Measurements from ENCODE around the gene LAMP1.

DNA sequence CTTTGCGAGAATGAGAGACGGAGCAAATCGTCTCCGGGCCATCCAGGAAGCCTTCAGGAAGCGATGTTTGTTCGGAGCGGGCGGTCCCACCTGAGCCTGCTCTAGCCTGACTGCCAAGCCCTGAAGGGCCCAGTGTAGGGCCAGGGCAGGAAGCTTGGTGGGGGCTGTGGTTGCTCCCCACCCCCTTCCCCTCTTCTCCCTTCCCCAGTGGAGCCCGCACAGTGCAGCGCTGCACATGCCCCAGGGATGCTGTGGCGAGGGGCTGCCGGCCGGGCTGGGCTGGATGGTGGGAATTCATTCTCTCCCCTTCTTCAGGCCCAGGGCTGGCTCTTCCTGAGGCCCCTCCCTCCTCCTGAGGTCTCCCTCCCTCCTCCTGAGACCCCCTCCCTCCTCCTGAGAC lies 74.0 kb downstream of the LAMP1 start:
- TF ChIP-seq, protein P1, sequence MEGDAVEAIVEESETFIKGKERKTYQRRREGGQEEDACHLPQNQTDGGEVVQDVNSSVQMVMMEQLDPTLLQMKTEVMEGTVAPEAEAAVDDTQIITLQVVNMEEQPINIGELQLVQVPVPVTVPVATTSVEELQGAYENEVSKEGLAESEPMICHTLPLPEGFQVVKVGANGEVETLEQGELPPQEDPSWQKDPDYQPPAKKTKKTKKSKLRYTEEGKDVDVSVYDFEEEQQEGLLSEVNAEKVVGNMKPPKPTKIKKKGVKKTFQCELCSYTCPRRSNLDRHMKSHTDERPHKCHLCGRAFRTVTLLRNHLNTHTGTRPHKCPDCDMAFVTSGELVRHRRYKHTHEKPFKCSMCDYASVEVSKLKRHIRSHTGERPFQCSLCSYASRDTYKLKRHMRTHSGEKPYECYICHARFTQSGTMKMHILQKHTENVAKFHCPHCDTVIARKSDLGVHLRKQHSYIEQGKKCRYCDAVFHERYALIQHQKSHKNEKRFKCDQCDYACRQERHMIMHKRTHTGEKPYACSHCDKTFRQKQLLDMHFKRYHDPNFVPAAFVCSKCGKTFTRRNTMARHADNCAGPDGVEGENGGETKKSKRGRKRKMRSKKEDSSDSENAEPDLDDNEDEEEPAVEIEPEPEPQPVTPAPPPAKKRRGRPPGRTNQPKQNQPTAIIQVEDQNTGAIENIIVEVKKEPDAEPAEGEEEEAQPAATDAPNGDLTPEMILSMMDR (conservative IDR thresholded peaks at IDR 0.05; ENCODE audit: low read depth, low read length), result no peak
- no peak for TF ChIP-seq EZH2 (IDR thresholded peaks at IDR 0.05; ENCODE audit: low read length, unreplicated experiment)
- no peak for TF ChIP-seq EZH2phosphoT487 (IDR thresholded peaks at IDR 0.05; ENCODE audit: borderline replicate concordance, low read length)

All from PC-3 (cell line).